ENCODE measurements around the gene POLR3F.

POLR3F gene

GRCh38 chr20:18466894-18467730 lies at the start of gene POLR3F, which contains the start of gene DZANK1:
POLR3F (plus strand) TSS chr20:18467390; CDS start chr20:18467507, 117 bp downstream.
DZANK1 (minus strand) TSS chr20:18467030; CDS start chr20:18465358, 1,672 bp downstream.
- H3K4me3 Mint-ChIP-seq = peak within 1 kb of the TSS; percentile 92 to 98
- peak; percentile 90 to 92 for DNase-seq
- no peaks in the 10 kb centered on the region for H3K9me3 Mint-ChIP-seq
- no peaks in the 10 kb centered on the region for H3K27me3 Mint-ChIP-seq
- peaks cover 35% of the 10 kb centered on the region for H3K4me1 Mint-ChIP-seq
- ATAC-seq = peak; percentile 99
- peak within 1 kb of the TSS; percentile 97 to 99 for H3K27ac Mint-ChIP-seq

DNA sequence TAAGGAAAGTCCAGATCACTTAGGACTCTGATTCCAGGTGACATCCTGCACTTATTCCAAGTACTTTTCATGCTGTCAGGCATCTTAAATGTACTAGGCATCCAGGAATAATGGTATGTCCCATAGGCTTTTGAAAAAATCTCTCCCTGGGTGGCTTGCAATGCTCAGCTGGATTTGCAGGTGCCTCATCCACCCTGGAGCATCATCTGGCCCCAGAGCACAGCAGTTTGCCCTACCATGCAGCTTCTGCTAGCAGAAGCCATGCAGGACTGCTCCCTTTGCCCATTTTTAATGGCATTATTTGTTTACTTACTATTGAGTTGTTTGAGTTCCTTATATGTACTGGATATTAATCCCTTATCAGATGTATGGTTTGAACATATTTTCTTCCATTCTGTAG lies 45.6 kb upstream of the POLR3F start:
- no peaks in the 10 kb centered on the region for H3K27me3 Mint-ChIP-seq
- H3K4me3 Mint-ChIP-seq = no peak overlapping the region
- H3K4me1 Mint-ChIP-seq = peaks cover 6% of the 10 kb centered on the region
- H3K27ac Mint-ChIP-seq = no peak overlapping the region
- DNase-seq (no peak), ATAC-seq (no peak)
- H3K9me3 Mint-ChIP-seq = no peaks in the 10 kb centered on the region

- DNase-seq (no peak), ATAC-seq (no peak)
- no peaks in the 10 kb centered on the region for H3K9me3 Mint-ChIP-seq
- no peaks in the 10 kb centered on the region for H3K27me3 Mint-ChIP-seq
- H3K27ac Mint-ChIP-seq = no peak overlapping the region
- no peaks in the 10 kb centered on the region for H3K4me1 Mint-ChIP-seq
- H3K4me3 Mint-ChIP-seq = no peak overlapping the region
Observed at GRCh38 chr20:18427214-18427613, 40.0 kb upstream of the POLR3F start.

- Mint-ChIP-seq H3K4me3 (no peak overlapping the region), H3K27ac (no peak overlapping the region), H3K27me3 (no peaks in the 10 kb centered on the region), H3K9me3 (no peaks in the 10 kb centered on the region), H3K4me1 (no peaks in the 10 kb centered on the region)
- no peak for DNase-seq
- no peak for ATAC-seq
Observed at GRCh38 chr20:18428490-18429173, 38.6 kb upstream of the POLR3F start.

GRCh38 chr20:18430172-18430826 lies 36.9 kb upstream of the POLR3F start:
- no peaks in the 10 kb centered on the region for H3K9me3 Mint-ChIP-seq
- H3K27ac Mint-ChIP-seq = no peak overlapping the region

GRCh38 chr20:18431206-18431605 lies 36.0 kb upstream of the POLR3F start:
- Mint-ChIP-seq H3K9me3 (no peaks in the 10 kb centered on the region), H3K4me3 (no peak overlapping the region), H3K4me1 (no peaks in the 10 kb centered on the region), H3K27ac (no peak overlapping the region), H3K27me3 (no peaks in the 10 kb centered on the region)
- DNase-seq = no peak
- no peak for ATAC-seq

More at GRCh38 chr20:18430172-18430826, 36.9 kb upstream of the POLR3F start:
- Mint-ChIP-seq H3K4me3 (no peak overlapping the region), H3K4me1 (no peaks in the 10 kb centered on the region), H3K27me3 (no peaks in the 10 kb centered on the region)
- ATAC-seq = no peak
- no peak for DNase-seq

GRCh38 chr20:18436847-18437246 lies 30.3 kb upstream of the POLR3F start:
- Mint-ChIP-seq H3K9me3 (no peaks in the 10 kb centered on the region), H3K4me1 (no peaks in the 10 kb centered on the region), H3K27ac (no peak overlapping the region), H3K27me3 (no peaks in the 10 kb centered on the region), H3K4me3 (no peak overlapping the region)
- ATAC-seq (no peak), DNase-seq (no peak)

DNA sequence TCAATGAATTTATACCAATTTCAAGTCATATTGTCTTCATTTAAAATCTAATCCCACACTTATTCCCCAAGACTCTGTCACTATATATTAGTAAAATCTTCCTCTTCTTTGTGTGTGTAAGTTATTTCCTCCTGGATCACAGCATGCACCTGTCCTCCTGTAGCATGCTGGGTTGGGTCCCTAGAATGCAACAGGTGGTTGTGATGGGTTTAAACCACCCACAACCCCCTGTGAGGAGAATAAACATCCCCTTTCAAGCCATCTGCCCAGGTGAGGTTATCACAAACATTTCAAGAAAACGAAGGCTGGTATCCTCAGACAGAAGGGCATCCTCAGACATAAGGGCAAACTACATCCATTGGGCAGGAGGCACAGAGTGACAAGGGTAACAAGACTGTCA lies 26.8 kb upstream of the POLR3F start:
- ATAC-seq = no peak
- no peaks in the 10 kb centered on the region for H3K27me3 Mint-ChIP-seq
- no peak overlapping the region for H3K27ac Mint-ChIP-seq
- no peaks in the 10 kb centered on the region for H3K9me3 Mint-ChIP-seq
- no peak overlapping the region for H3K4me3 Mint-ChIP-seq
- DNase-seq = no peak
- no peaks in the 10 kb centered on the region for H3K4me1 Mint-ChIP-seq

DNA sequence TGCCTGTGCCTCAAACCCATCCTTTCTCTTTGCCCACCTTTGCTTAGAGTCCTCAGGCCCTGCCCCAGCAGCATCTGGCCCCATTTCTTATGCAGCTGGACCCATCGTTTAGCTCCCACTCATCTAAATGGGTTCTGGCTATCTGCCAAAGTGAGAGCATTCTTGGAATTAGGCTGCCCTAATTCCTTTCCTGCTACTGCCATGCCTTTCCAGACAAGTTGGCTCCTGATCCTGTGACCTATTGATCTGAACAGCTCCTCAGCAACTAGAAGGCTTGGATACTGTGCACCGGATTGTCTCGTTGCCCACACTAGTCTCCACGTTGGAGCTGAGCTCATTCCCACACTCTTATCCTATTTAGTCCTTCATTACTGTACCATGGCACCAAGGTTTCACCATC lies 23.3 kb upstream of the POLR3F start:
- no peak for ATAC-seq

GRCh38 chr20:18456600-18456999 lies 10.6 kb upstream of the POLR3F start:
- no peak for DNase-seq
- H3K4me1 Mint-ChIP-seq = no peaks in the 10 kb centered on the region

More for the DNA sequence above, 23.3 kb upstream of the POLR3F start:
- Mint-ChIP-seq H3K27me3 (no peaks in the 10 kb centered on the region), H3K4me3 (no peak overlapping the region), H3K27ac (no peak overlapping the region), H3K9me3 (no peaks in the 10 kb centered on the region), H3K4me1 (no peaks in the 10 kb centered on the region)
- no peak for DNase-seq

DNA sequence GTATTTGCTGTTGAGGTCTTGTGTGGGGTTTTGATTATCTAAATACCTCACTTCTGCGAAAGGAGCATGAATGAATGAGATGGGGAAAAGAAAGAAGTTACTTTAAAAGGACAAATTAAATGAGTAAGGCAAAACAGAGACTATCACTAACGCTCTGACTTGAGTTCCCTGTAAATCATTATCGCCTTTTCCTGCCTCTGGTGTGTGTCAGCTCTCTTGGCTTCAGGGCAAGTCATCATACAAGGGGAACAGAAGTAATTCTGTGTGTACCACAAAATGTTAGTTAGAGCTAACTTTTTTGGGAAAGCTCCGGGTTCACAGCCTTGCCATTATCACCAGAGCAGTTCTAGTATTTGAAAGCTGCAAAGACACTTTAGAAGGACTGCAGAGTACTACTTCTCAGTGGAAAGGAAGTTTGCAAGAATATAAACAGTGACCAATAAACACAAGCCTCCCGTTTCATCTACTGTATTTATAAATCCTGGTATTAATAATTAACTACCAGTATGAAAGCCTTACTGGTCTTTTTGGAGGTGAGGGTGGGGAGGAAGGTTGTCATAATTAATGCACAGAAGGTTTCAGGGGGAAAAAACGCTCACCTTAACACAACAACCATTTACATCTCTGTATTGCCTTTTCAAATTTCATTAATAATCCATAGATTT lies 1.5 kb upstream of the POLR3F start:
- no peaks in the 10 kb centered on the region for H3K9me3 Mint-ChIP-seq
- no peak overlapping the region for H3K27ac Mint-ChIP-seq
- no peaks in the 10 kb centered on the region for H3K27me3 Mint-ChIP-seq
- DNase-seq (no peak), ATAC-seq (no peak)
- H3K4me3 Mint-ChIP-seq = peak overlapping the region; percentile 92 to 98
- H3K4me1 Mint-ChIP-seq = peaks cover 35% of the 10 kb centered on the region

More at GRCh38 chr20:18456600-18456999, 10.6 kb upstream of the POLR3F start:
- ATAC-seq = no peak
- no peak overlapping the region for H3K27ac Mint-ChIP-seq
- no peaks in the 10 kb centered on the region for H3K27me3 Mint-ChIP-seq
- peaks cover 0 to 6% of the 10 kb centered on the region in 2 donors for H3K9me3 Mint-ChIP-seq
- H3K4me3 Mint-ChIP-seq = no peak overlapping the region

- no peak for DNase-seq
- H3K27me3 Mint-ChIP-seq = no peaks in the 10 kb centered on the region
- H3K27ac Mint-ChIP-seq = peak overlapping the region; percentile 97 to 99
- peaks cover 35% of the 10 kb centered on the region for H3K4me1 Mint-ChIP-seq
- no peaks in the 10 kb centered on the region for H3K9me3 Mint-ChIP-seq
- peak overlapping the region; percentile 92 to 98 for H3K4me3 Mint-ChIP-seq
- ATAC-seq = peak; percentile 8
Observed at GRCh38 chr20:18466574-18466893, 656 bp upstream of the POLR3F start.

DNA sequence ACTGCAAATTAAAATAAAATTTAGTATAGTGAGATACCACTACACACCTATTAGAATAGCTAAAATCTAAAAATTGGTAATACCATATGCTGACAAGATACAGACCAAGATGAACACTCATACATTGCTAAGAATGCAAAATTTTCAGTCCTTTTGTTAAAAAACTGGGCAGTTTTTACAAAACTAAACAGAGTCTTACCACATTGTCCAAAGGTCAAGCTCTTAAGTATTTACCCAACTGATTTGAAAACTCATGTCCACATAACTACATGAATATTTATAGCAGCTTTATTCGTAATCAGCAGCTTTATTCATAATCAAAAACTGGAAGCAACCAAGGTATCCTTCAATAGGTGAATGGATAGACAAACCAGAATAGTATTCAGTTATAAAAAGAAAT lies 10.0 kb downstream of the POLR3F start:
- ATAC-seq (no peak), DNase-seq (no peak)
- peak overlapping the region in 1 of 2 donors; percentile 31 for H3K27ac Mint-ChIP-seq
- H3K4me3 Mint-ChIP-seq = no peak overlapping the region
- H3K27me3 Mint-ChIP-seq = no peaks in the 10 kb centered on the region
- no peaks in the 10 kb centered on the region for H3K4me1 Mint-ChIP-seq
- H3K9me3 Mint-ChIP-seq = no peaks in the 10 kb centered on the region

DNA sequence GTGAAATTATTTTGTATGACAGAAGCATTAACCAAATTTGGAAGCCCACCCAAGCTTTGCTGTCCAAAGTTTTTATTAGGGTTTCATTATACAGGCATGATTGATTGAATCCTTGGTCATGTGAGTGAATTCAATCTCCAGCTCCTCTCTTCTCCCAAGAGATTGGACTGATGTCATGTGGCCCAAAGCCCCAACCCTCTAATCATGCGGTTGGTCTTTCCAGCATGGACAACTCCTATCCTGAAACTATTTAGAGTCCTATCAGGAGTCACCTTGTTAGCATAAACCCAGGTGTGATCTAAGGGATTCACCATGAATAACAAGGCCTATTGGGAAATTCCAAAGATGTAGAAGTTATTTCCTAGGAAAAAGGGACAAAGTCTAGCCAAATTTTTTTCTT lies 10.6 kb downstream of the POLR3F start:
- ATAC-seq (no peak), DNase-seq (no peak)
- Mint-ChIP-seq H3K27me3 (no peaks in the 10 kb centered on the region), H3K27ac (no peak overlapping the region), H3K4me1 (no peaks in the 10 kb centered on the region), H3K9me3 (no peaks in the 10 kb centered on the region), H3K4me3 (no peak overlapping the region)

GRCh38 chr20:18481596-18481995 lies 14.4 kb downstream of the POLR3F start:
- Mint-ChIP-seq H3K27ac (peak overlapping the region in 1 of 2 donors; percentile 82), H3K9me3 (no peaks in the 10 kb centered on the region), H3K4me3 (no peak overlapping the region), H3K4me1 (no peaks in the 10 kb centered on the region), H3K27me3 (no peaks in the 10 kb centered on the region)
- no peak for ATAC-seq
- no peak for DNase-seq

Measured in stimulated activated naive CD8-positive, alpha-beta T cell treated with anti-CD3 and anti-CD28 coated beads, Interleukin-15, amount 100 ng/mL, for 72 hours (primary cell).